CD4-positive, alpha-beta T cell (primary cell): ENCODE data around the gene CABP1. TPM values are rescaled to one million over a fixed set of nuclear protein-coding genes. Genes with fewer than 3 reads are reported as not detected.

Experiments used
- ATAC-seq: fragments of 200-7000 bp; cut with Tn5 transposase; one replicate; pipeline ENCODE4 v1.10.0; 2022; ENCODE audit warnings: mild to moderate bottlenecking; ENCODE audit not compliant: poor library complexity
- CTCF ChIA-PET: fragments of 350-600 bp; sonication (Branson Sonifier 250); formaldehyde crosslinking; loops from one replicate; lab custom pipeline; 2021; ENCODE audit warnings: antibody characterized with exemption, inconsistent platforms; lab: Charles Lee
- POLR2A ChIA-PET: fragments of 350-600 bp; sonication (Branson Sonifier 250); formaldehyde crosslinking; loops from one replicate; lab custom pipeline; 2021; ENCODE audit warnings: antibody characterized with exemption, inconsistent platforms; lab: Charles Lee
- DNase-seq, 14 experiments: peaks; one replicate each; pipeline ENCODE4 v3.0.0-alpha.2; 2013 to 2020; ENCODE audit warnings: mixed read lengths in 2 of 14
- H3K27ac ChIP-seq, 2 donors: one replicate each; pipeline versions ENCODE4 v1.5.1 to v1.7.0; 2013; ENCODE audit warnings: low read length in 2 of 2, low read depth in 1 of 2, mild to moderate bottlenecking in 1 of 2
- H3K27me3 ChIP-seq, 2 experiments: 1 replicate in 1 of 2; 2 replicates in 1 of 2; pipeline versions ENCODE4 v1.6.1 to v1.7.0; 2013; ENCODE audit warnings: low read length in 2 of 2, control low read depth in 1 of 2, mild to moderate bottlenecking in 1 of 2, moderate library complexity in 1 of 2; ENCODE audit not compliant: insufficient read depth in 2 of 2, control insufficient read depth in 1 of 2
- H3K36me3 ChIP-seq: one replicate; pipeline ENCODE4 v1.6.1; 2013; ENCODE audit warnings: low read length, control low read depth; ENCODE audit not compliant: insufficient read depth
- H3K4me1 ChIP-seq: one replicate; pipeline ENCODE4 v1.6.1; 2013; ENCODE audit warnings: low read length, control low read depth; ENCODE audit not compliant: insufficient read depth
- H3K4me3 ChIP-seq: one replicate; pipeline ENCODE4 v1.5.1; 2013; ENCODE audit warnings: mild to moderate bottlenecking, low read length, moderate library complexity
- H3K9me3 ChIP-seq, 2 experiments: 1 replicate in 1 of 2; 2 replicates in 1 of 2; pipeline versions ENCODE4 v1.6.1 to v1.7.0; 2013; ENCODE audit warnings: low read length in 2 of 2, mild to moderate bottlenecking in 2 of 2, control low read depth in 1 of 2, moderate library complexity in 1 of 2; ENCODE audit not compliant: control insufficient read depth in 1 of 2, insufficient read depth in 1 of 2
- H3K27ac Mint-ChIP-seq: one replicate; pipeline ENCODE4 v1.8.0; 2020; ENCODE audit warnings: mixed read lengths
- H3K27me3 Mint-ChIP-seq: one replicate; pipeline ENCODE4 v1.8.0; 2021; ENCODE audit warnings: mixed read lengths
- H3K36me3 Mint-ChIP-seq: one replicate; pipeline ENCODE4 v1.8.0; 2021; ENCODE audit warnings: low read depth, mixed read lengths
- H3K4me1 Mint-ChIP-seq: one replicate; pipeline ENCODE4 v1.8.0; 2021; ENCODE audit warnings: low read depth, mixed read lengths
- H3K4me3 Mint-ChIP-seq: one replicate; pipeline ENCODE4 v1.8.0; 2020; ENCODE audit warnings: mild to moderate bottlenecking, mixed read lengths
- H3K9me3 Mint-ChIP-seq: one replicate; pipeline ENCODE4 v1.8.0; 2020; ENCODE audit warnings: mixed read lengths
- CTCF ChIP-seq: fragments of 200-600 bp; IDR thresholded peaks from one replicate; pipeline ENCODE4 v1.8.0; 2022; ENCODE audit warnings: antibody characterized with exemption, mild to moderate bottlenecking
- intact Hi-C, 2 experiments: fragments of 100-400 bp; cut with DNase I in 1 of 2; cut with micrococcal nuclease in 1 of 2; formaldehyde crosslinking; loops; one replicate each; pipeline versions ENCODE4 v1.15.1 to v1.9.0; 2023 to 2025; cut with DNase I, micrococcal nuclease
- total RNA-seq, 174 experiments: library from RNA in 2 of 174; stranded (reverse) in 2 of 174; gene quantifications; one replicate each; pipeline ENCODE4 v1.2.3 and lab custom pipeline; 2021 to 2026

Gene CABP1
- total RNA-seq, 2 experiments from 2014 or later: 0.11 TPM; not detected in 1

- H3K9me3 ChIP-seq: no peaks in the 10 kb centered on the region
- H3K36me3 ChIP-seq: peaks cover 77% of the 10 kb centered on the region
- H3K27ac Mint-ChIP-seq: no peak overlapping the region
- ATAC-seq: no peak
- H3K36me3 Mint-ChIP-seq: peaks cover 90% of the 10 kb centered on the region
- H3K4me3 Mint-ChIP-seq: no peak overlapping the region
- no peak for TF ChIP-seq CTCF
- H3K27me3 Mint-ChIP-seq: no peaks in the 10 kb centered on the region
- no peaks in the 10 kb centered on the region for H3K4me1 ChIP-seq
- POLR2A ChIA-PET: no interaction called here
- DNase-seq: no peak
- H3K4me3 ChIP-seq: no peak overlapping the region
- no peaks in the 10 kb centered on the region for H3K9me3 Mint-ChIP-seq
- peaks cover 8% of the 10 kb centered on the region for H3K4me1 Mint-ChIP-seq
- intact Hi-C loops: no loop called here
- CTCF ChIA-PET: no interaction called here
- no peaks in the 10 kb centered on the region for H3K27me3 ChIP-seq
- no peak overlapping the region for H3K27ac ChIP-seq
Measured at GRCh38 chr12:120699553-120699952, 59.1 kb downstream of the CABP1 start.

- Mint-ChIP-seq H3K9me3 (no peaks in the 10 kb centered on the region), H3K36me3 (peaks cover 77% of the 10 kb centered on the region), H3K27ac (no peak overlapping the region), H3K27me3 (no peaks in the 10 kb centered on the region), H3K4me1 (no peaks in the 10 kb centered on the region), H3K4me3 (no peak overlapping the region)
- DNase-seq (no peak), ATAC-seq (no peak)
- intact Hi-C loops: no loop called here
- H3K27ac ChIP-seq: no peak overlapping the region
- H3K4me3 ChIP-seq: no peak overlapping the region
- ChIA-PET CTCF (no interaction called here), POLR2A (no interaction called here)
- TF ChIP-seq CTCF: no peak
- peaks cover 64% of the 10 kb centered on the region for H3K36me3 ChIP-seq
- H3K9me3 ChIP-seq: no peaks in the 10 kb centered on the region
- H3K4me1 ChIP-seq: no peaks in the 10 kb centered on the region
- no peaks in the 10 kb centered on the region for H3K27me3 ChIP-seq
Measured at GRCh38 chr12:120700886-120701285, 60.5 kb downstream of the CABP1 start.

- Mint-ChIP-seq H3K4me3 (no peak overlapping the region), H3K27ac (no peak overlapping the region), H3K36me3 (peaks cover 59% of the 10 kb centered on the region), H3K9me3 (no peaks in the 10 kb centered on the region), H3K27me3 (no peaks in the 10 kb centered on the region), H3K4me1 (no peaks in the 10 kb centered on the region)
- DNase-seq (no peak), ATAC-seq (no peak)
- Histone ChIP-seq H3K27me3 (no peaks in the 10 kb centered on the region), H3K36me3 (peaks cover 46% of the 10 kb centered on the region), H3K9me3 (no peaks in the 10 kb centered on the region), H3K4me3 (no peak overlapping the region), H3K27ac (no peak overlapping the region), H3K4me1 (no peaks in the 10 kb centered on the region)
- ChIA-PET POLR2A (no interaction called here), CTCF (interaction anchor here (1.0 to 1.4 kb wide), 2 partner anchors 16 to 17 kb away, joined by 3 read pairs; partner anchors contain the start of gene MLEC)
- no peak for TF ChIP-seq CTCF
- intact Hi-C loops: no loop called here
Measured at GRCh38 chr12:120702637-120703036, 62.2 kb downstream of the CABP1 start.
